ENCODE measurements around the gene NCOA1.

NCOA1 gene

DNA sequence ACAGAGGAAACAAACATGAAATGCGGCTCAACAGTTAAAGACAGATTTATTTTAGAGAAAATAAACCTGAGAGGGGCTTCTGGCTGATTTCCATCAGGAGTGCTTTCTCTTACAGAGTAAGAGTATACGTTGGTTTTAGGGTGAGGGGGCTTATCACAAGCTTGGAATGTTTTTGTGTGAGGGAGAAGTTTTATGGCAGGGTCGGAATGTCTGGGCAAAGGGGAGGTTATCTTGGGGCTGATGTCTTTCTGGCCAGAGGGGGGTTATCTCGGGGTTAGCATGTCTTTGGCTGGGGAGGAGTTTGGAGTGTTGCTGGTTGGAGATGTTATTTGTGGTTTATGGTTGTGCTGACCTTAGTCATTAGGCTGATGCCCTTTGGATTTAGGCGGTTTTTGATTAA lies 280.0 kb downstream of the NCOA1 start:
- TF ChIP-seq, protein P1, sequence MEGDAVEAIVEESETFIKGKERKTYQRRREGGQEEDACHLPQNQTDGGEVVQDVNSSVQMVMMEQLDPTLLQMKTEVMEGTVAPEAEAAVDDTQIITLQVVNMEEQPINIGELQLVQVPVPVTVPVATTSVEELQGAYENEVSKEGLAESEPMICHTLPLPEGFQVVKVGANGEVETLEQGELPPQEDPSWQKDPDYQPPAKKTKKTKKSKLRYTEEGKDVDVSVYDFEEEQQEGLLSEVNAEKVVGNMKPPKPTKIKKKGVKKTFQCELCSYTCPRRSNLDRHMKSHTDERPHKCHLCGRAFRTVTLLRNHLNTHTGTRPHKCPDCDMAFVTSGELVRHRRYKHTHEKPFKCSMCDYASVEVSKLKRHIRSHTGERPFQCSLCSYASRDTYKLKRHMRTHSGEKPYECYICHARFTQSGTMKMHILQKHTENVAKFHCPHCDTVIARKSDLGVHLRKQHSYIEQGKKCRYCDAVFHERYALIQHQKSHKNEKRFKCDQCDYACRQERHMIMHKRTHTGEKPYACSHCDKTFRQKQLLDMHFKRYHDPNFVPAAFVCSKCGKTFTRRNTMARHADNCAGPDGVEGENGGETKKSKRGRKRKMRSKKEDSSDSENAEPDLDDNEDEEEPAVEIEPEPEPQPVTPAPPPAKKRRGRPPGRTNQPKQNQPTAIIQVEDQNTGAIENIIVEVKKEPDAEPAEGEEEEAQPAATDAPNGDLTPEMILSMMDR (IDR thresholded peaks at IDR 0.05; ENCODE audit: low read depth, low read length, missing control alignments): no peak
- no peak overlapping the region for H3K4me3 ChIP-seq (replicated peaks; ENCODE audit: low read depth, low read length)
- no peak for DNase-seq (ENCODE audit: extremely low read depth, low read depth)

DNA sequence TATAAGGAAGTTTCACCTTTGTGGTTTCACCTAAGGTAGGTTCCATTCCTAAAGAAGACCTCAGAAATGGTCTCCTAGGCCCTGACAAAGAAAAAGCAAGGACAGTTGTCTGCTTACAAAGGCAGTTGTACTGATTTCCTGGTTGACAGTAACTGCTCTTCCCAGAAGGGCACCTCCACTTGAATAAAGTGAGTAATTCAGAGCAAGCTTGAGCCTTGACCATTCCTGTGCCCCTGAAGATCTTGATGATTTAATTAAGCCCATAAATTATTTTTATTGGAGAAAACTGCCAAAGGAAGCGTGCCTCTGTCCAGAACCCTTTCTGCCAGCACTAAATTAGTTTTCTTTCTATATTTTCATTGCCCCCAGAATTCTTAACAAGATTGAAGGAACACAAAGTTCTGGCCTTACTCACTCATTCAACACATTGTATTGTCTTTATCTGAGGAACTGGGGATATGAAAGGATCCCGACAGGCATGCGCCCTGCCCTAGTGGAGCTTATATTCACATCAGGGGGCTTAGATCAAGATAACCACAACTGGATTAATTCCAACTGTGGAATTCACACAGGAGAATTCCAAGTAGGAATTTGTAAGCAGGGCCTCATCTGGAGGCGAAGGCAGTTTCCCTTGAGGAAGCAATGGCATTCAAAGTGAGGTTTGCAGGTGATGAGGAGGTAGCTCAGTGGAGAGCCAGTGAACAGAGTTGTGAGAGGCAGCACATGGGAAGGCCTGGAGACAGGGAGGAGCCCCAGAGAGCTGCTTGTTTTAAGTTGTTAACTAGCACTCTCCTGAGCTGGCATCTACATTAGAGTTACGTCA lies 280.9 kb downstream of the NCOA1 start:
- TF ChIP-seq, protein P1 (IDR thresholded peaks at IDR 0.05; ENCODE audit: low read depth, low read length, missing control alignments): no peak
- no peak for DNase-seq (ENCODE audit: extremely low read depth, low read depth)
- no peak overlapping the region for H3K4me3 ChIP-seq (replicated peaks; ENCODE audit: low read depth, low read length)

DNA sequence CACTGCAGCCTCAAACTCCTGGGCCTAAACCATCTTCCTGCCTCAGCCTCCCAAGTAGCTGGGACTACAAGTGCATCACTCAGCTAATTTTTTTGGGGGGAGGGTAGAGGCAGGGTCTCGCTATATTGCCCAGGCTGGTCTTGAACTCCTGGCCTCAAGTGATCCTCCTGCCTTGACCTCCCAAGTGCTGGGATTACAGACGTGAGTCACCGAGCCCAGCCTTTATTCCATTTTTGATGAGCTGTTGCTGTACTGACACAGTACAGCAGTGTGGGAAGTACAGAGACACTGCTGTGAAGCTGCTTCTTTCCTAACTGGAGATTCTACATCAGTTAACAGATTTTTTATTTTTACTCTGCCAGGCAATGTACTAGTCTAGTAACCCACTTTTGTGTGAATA lies 283.3 kb downstream of the NCOA1 start:
- TF ChIP-seq, protein P1 (IDR thresholded peaks at IDR 0.05; ENCODE audit: low read depth, low read length, missing control alignments): no peak
- no peak for DNase-seq (ENCODE audit: extremely low read depth, low read depth)

DNA sequence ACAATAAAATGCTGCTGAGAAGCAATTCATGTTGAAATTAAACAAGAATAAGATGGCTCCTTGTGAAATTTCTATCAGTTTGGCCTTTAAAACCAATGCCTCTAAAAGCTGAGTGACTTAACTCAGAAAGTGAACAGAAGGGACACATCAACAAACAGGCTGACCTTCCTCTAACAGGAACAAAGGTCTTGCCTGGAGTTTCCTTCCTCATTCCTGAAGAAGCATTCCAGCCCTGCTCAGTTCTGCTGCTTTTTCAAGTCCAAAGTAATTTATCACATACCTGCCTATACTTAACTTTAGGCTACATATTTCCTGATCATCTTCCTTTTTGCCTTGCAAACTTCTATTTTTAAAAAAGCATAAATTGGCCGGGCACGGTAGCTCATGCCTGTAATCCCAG lies 288.1 kb downstream of the NCOA1 start:
- TF ChIP-seq, protein P1 (IDR thresholded peaks at IDR 0.05; ENCODE audit: low read depth, low read length, missing control alignments): no peak
- H3K4me3 ChIP-seq (replicated peaks; ENCODE audit: low read depth, low read length): no peak overlapping the region
- DNase-seq (ENCODE audit: extremely low read depth, low read depth): no peak

More for the DNA sequence above, 283.3 kb downstream of the NCOA1 start:
- no peak overlapping the region for H3K4me3 ChIP-seq (replicated peaks; ENCODE audit: low read depth, low read length)

DNA sequence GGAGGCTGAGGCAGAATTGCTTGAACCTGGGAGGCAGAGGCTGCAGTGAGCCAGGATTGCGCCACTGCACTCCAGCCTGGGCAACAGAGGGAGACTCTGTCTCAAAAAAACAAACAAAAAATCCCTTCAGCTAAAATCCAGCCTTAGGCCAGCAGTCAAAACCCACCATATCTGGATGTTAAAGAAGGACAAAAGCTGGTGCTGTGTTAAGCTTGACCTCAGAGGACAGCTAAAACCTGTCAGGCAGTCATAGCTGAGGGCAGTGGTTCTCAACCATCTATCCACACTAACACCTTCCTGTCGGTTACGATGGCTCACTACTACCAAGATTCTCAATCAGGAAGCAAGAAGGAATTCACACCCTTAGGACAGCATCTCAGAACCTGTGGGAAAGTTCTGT lies 292.6 kb downstream of the NCOA1 start:
- no peak for DNase-seq (ENCODE audit: extremely low read depth, low read depth)
- TF ChIP-seq, protein P1 (IDR thresholded peaks at IDR 0.05; ENCODE audit: low read depth, low read length, missing control alignments): no peak
- no peak overlapping the region for H3K4me3 ChIP-seq (replicated peaks; ENCODE audit: low read depth, low read length)

DNA sequence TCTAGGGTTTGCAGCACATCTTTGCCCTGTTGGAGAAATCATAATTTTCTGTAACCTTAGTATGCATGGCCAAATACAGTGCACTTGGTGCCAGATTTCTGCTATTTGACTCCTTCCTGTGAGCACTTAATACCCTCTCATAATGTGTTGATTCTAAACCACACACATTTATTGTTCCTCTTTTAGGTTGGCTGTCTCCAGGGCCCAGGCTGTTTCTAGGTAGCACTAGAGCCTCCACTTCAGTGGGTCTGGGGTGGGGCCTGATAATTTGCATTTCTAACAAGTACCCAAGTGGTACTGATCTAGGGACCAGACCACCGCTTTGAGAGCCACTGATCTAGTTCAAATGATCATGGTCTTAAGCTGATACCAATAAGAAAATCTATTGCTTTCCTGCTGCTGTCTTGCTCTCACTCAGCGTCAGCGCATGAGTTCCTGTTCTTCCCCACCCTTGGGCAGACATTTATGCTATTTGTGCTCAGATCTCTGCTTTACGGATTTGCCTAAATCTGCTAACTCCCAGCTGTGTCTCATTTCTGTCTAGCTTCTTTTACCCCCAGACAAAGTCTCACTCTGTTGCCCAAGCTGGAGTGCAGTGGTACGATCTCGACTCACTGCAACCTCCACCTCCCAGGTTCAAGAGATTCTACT lies 294.7 kb downstream of the NCOA1 start:
- TF ChIP-seq, protein P1 (IDR thresholded peaks at IDR 0.05; ENCODE audit: low read depth, low read length, missing control alignments): no peak
- H3K4me3 ChIP-seq (replicated peaks; ENCODE audit: low read depth, low read length): no peak overlapping the region
- DNase-seq (ENCODE audit: extremely low read depth, low read depth): no peak
